Transverse colon (tissue), 3 donors: ENCODE results near the gene TCAIM.

Source experiments
- POLR2A ChIP-seq: fragments of 450-650 bp; IDR thresholded peaks from one replicate; pipeline ENCODE4 v1.6.1; 2016; ENCODE audit warnings: antibody characterized with exemption, mild to moderate bottlenecking, moderate library complexity
- TF ChIP-seq, protein P1 (sequence below), 5 experiments: fragments of 200-600 bp in 3 of 5; fragments of 450-650 bp in 2 of 5; sonication (generic) in 3 of 5; IDR thresholded peaks; 1 replicate in 2 of 5; 2 replicates in 3 of 5; pipeline ENCODE4 v1.5.1; 2016 to 2017; ENCODE audit warnings: antibody characterized with exemption in 5 of 5, inconsistent platforms in 3 of 5, mild to moderate bottlenecking in 2 of 5, moderate library complexity in 1 of 5

GRCh38 chr3:44334326-44334725 lies 4.2 kb upstream of the TCAIM start:
- TF ChIP-seq, protein P1, sequence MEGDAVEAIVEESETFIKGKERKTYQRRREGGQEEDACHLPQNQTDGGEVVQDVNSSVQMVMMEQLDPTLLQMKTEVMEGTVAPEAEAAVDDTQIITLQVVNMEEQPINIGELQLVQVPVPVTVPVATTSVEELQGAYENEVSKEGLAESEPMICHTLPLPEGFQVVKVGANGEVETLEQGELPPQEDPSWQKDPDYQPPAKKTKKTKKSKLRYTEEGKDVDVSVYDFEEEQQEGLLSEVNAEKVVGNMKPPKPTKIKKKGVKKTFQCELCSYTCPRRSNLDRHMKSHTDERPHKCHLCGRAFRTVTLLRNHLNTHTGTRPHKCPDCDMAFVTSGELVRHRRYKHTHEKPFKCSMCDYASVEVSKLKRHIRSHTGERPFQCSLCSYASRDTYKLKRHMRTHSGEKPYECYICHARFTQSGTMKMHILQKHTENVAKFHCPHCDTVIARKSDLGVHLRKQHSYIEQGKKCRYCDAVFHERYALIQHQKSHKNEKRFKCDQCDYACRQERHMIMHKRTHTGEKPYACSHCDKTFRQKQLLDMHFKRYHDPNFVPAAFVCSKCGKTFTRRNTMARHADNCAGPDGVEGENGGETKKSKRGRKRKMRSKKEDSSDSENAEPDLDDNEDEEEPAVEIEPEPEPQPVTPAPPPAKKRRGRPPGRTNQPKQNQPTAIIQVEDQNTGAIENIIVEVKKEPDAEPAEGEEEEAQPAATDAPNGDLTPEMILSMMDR (IDR thresholded peaks at IDR 0.05): no peak
- TF ChIP-seq POLR2A: no peak
